ENCODE data around the gene HDAC7.

DNA sequence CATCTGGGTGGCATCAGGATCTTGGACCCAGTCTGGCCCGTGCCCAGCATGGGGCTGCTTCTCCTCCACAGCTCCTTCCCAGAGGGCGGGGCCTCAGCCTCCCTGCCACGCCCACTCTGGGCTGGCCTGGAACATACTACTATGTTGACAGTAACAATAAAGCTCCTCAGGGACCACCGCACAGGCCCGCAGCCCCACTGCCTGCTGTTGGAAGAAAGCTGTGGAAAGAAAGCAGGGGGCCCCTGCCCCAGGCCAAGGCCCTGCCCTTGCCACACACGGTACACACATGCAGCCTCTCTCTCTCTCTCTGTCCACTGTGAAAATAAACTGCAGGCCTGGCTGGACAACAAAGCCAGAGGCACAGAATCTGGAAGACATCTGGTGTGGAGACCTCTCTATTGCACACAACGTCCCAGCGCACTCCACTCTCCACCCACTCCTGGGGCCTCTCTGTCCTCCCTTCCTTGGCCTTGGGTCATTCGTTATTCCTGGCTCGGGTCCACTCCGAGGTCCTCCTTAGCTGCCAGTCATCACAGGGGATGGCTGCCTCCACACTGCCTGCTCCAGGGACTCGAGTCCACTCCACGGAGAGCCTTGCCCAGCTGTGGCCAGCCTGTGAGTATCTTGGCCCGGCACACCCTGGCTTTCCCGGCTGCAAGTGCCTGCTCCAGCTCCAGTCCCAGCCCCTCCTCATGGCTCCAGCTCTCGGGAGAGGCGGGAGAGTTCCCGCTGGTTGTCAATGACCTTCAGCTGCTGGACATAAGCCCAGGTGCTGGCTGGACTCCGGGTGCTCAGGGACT, 82.6 kb downstream of the HDAC7 start:
- TF ChIP-seq, protein P1, sequence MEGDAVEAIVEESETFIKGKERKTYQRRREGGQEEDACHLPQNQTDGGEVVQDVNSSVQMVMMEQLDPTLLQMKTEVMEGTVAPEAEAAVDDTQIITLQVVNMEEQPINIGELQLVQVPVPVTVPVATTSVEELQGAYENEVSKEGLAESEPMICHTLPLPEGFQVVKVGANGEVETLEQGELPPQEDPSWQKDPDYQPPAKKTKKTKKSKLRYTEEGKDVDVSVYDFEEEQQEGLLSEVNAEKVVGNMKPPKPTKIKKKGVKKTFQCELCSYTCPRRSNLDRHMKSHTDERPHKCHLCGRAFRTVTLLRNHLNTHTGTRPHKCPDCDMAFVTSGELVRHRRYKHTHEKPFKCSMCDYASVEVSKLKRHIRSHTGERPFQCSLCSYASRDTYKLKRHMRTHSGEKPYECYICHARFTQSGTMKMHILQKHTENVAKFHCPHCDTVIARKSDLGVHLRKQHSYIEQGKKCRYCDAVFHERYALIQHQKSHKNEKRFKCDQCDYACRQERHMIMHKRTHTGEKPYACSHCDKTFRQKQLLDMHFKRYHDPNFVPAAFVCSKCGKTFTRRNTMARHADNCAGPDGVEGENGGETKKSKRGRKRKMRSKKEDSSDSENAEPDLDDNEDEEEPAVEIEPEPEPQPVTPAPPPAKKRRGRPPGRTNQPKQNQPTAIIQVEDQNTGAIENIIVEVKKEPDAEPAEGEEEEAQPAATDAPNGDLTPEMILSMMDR (IDR thresholded peaks at IDR 0.05; ENCODE audit: low read depth, low read length, missing input control), result peak; percentile 11
- TF ChIP-seq RXRA (IDR thresholded peaks at IDR 0.05), result peak; percentile 54 to 75
- TF ChIP-seq SP1 (IDR thresholded peaks at IDR 0.05), result peak; percentile 53
- TF ChIP-seq, protein P2, sequence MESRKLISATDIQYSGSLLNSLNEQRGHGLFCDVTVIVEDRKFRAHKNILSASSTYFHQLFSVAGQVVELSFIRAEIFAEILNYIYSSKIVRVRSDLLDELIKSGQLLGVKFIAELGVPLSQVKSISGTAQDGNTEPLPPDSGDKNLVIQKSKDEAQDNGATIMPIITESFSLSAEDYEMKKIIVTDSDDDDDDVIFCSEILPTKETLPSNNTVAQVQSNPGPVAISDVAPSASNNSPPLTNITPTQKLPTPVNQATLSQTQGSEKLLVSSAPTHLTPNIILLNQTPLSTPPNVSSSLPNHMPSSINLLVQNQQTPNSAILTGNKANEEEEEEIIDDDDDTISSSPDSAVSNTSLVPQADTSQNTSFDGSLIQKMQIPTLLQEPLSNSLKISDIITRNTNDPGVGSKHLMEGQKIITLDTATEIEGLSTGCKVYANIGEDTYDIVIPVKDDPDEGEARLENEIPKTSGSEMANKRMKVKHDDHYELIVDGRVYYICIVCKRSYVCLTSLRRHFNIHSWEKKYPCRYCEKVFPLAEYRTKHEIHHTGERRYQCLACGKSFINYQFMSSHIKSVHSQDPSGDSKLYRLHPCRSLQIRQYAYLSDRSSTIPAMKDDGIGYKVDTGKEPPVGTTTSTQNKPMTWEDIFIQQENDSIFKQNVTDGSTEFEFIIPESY (IDR thresholded peaks at IDR 0.05), result no peak
- TF ChIP-seq RAD21 (IDR thresholded peaks at IDR 0.05), result peak; percentile 30 to 57
- no peak for TF ChIP-seq JUND (IDR thresholded peaks at IDR 0.05)
- no peak for TF ChIP-seq GABPA (IDR thresholded peaks at IDR 0.05 in 1 of 2, conservative IDR thresholded peaks at IDR 0.05 in 1 of 2)
- no peak for TF ChIP-seq TAF1 (conservative IDR thresholded peaks at IDR 0.05)
- TF ChIP-seq EGR1 (IDR thresholded peaks at IDR 0.05; ENCODE audit: low read depth in 2 of 2), result no peak
- TF ChIP-seq FOXA2 (IDR thresholded peaks at IDR 0.05), result no peak
- TF ChIP-seq, protein P3, sequence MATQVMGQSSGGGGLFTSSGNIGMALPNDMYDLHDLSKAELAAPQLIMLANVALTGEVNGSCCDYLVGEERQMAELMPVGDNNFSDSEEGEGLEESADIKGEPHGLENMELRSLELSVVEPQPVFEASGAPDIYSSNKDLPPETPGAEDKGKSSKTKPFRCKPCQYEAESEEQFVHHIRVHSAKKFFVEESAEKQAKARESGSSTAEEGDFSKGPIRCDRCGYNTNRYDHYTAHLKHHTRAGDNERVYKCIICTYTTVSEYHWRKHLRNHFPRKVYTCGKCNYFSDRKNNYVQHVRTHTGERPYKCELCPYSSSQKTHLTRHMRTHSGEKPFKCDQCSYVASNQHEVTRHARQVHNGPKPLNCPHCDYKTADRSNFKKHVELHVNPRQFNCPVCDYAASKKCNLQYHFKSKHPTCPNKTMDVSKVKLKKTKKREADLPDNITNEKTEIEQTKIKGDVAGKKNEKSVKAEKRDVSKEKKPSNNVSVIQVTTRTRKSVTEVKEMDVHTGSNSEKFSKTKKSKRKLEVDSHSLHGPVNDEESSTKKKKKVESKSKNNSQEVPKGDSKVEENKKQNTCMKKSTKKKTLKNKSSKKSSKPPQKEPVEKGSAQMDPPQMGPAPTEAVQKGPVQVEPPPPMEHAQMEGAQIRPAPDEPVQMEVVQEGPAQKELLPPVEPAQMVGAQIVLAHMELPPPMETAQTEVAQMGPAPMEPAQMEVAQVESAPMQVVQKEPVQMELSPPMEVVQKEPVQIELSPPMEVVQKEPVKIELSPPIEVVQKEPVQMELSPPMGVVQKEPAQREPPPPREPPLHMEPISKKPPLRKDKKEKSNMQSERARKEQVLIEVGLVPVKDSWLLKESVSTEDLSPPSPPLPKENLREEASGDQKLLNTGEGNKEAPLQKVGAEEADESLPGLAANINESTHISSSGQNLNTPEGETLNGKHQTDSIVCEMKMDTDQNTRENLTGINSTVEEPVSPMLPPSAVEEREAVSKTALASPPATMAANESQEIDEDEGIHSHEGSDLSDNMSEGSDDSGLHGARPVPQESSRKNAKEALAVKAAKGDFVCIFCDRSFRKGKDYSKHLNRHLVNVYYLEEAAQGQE (IDR thresholded peaks at IDR 0.05), result peak; percentile 34
- TF ChIP-seq, protein P4, sequence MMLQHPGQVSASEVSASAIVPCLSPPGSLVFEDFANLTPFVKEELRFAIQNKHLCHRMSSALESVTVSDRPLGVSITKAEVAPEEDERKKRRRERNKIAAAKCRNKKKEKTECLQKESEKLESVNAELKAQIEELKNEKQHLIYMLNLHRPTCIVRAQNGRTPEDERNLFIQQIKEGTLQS (IDR thresholded peaks at IDR 0.05), result no peak
- TF ChIP-seq, protein P5, sequence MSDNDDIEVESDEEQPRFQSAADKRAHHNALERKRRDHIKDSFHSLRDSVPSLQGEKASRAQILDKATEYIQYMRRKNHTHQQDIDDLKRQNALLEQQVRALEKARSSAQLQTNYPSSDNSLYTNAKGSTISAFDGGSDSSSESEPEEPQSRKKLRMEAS (IDR thresholded peaks at IDR 0.05), result no peak
- no peak for TF ChIP-seq YY1 (IDR thresholded peaks at IDR 0.05)

Data from liver (tissue), 3 donors.